IMR-90 (cell line): Measurements from ENCODE around the gene TCIRG1. TPM values are rescaled to one million over a fixed set of nuclear protein-coding genes. Genes with fewer than 3 reads are reported as not detected.

ENCODE experiments used
- ATAC-seq: fragments of 200-7000 bp; cut with Tn5 transposase; 2 replicates; pipeline ENCODE4 v1.9.1; 2020; ENCODE audit warnings: low read depth, mild to moderate bottlenecking, moderate library complexity
- BruUV-seq: library from RNA; stranded (reverse); fragments of 400-500 nt; replicated peaks from 2 replicates; lab custom pipeline; 2021; lab: Mats Ljungman, UMichigan
- CTCF ChIA-PET: fragments of 300-600 bp; formaldehyde crosslinking; extraction: SDS; loops from one replicate; lab custom pipeline; 2021; ENCODE audit warnings: antibody characterized with exemption; lab: Yijun Ruan, JAX
- POLR2A ChIA-PET: fragments of 300-600 bp; sonication (Branson Sonifier 250); formaldehyde crosslinking; loops from one replicate; lab custom pipeline; 2022; ENCODE audit warnings: antibody characterized with exemption; ENCODE audit not compliant: unreplicated experiment; lab: Charles Lee
- DNase-seq: peaks from one replicate; pipeline ENCODE4 v3.0.0; 2013
- H2AFZ ChIP-seq: replicated peaks from 2 replicates; pipeline ENCODE3; 2013; ENCODE audit warnings: low read length, mild to moderate bottlenecking; ENCODE audit not compliant: poor library complexity
- H2AK5ac ChIP-seq: 2 replicates; pipeline ENCODE4 v1.6.1; 2013; ENCODE audit warnings: low read depth, low read length, inconsistent platforms
- H2AK9ac ChIP-seq: replicated peaks from 2 replicates; pipeline ENCODE3; 2013; ENCODE audit warnings: mild to moderate bottlenecking, low read depth, low read length, moderate library complexity; ENCODE audit not compliant: poor library complexity
- H2BK120ac ChIP-seq: 2 replicates; pipeline ENCODE4 v1.6.1; 2013; ENCODE audit warnings: low read depth, low read length, inconsistent platforms
- H2BK15ac ChIP-seq: 3 replicates; pipeline ENCODE4 v1.6.1; 2013; ENCODE audit warnings: low read depth, low read length, inconsistent platforms
- H2BK20ac ChIP-seq: 2 replicates; pipeline ENCODE4 v1.6.1; 2013; ENCODE audit warnings: low read depth, mild to moderate bottlenecking, inconsistent platforms, low read length, moderate library complexity
- H2BK5ac ChIP-seq: 2 replicates; pipeline ENCODE4 v1.6.1; 2013; ENCODE audit warnings: mild to moderate bottlenecking, low read depth, low read length, inconsistent platforms; ENCODE audit not compliant: poor library complexity, severe bottlenecking
- H3K14ac ChIP-seq: replicated peaks from 2 replicates; pipeline ENCODE4 v1.6.1; 2013; ENCODE audit warnings: low read depth, low read length, inconsistent platforms
- H3K18ac ChIP-seq: 2 replicates; pipeline ENCODE4 v1.6.1; 2013; ENCODE audit warnings: low read depth, low read length, control low read depth
- H3K23ac ChIP-seq: 2 replicates; pipeline ENCODE4 v1.6.1; 2013; ENCODE audit warnings: low read depth, low read length, inconsistent platforms
- H3K27ac ChIP-seq: 2 replicates; pipeline ENCODE4 v1.5.1; 2013; ENCODE audit warnings: mild to moderate bottlenecking, control low read depth, low read length; ENCODE audit not compliant: insufficient read depth
- H3K27me3 ChIP-seq: 2 replicates; pipeline ENCODE4 v1.6.1; 2013; ENCODE audit warnings: low read length; ENCODE audit not compliant: control insufficient read depth, insufficient read depth
- H3K36me3 ChIP-seq: 2 replicates; pipeline ENCODE4 v1.6.1; 2013; ENCODE audit warnings: low read length, mixed read lengths; ENCODE audit not compliant: control insufficient read depth, insufficient read depth
- H3K4ac ChIP-seq: 2 replicates; pipeline ENCODE4 v1.6.1; 2013; ENCODE audit warnings: low read depth, low read length, inconsistent platforms
- H3K4me1 ChIP-seq: 2 replicates; pipeline ENCODE4 v1.6.1; 2013; ENCODE audit warnings: low read length, mixed read lengths; ENCODE audit not compliant: control insufficient read depth, insufficient read depth
- H3K4me2 ChIP-seq: 2 replicates; pipeline ENCODE4 v1.6.1; 2013; ENCODE audit warnings: low read depth, mild to moderate bottlenecking, control low read depth, low read length, moderate library complexity
- H3K4me3 ChIP-seq: 2 replicates; pipeline ENCODE4 v1.5.1; 2013; ENCODE audit warnings: low read depth, mild to moderate bottlenecking, control low read depth, low read length, moderate library complexity; ENCODE audit not compliant: insufficient read depth
- H3K56ac ChIP-seq: 2 replicates; pipeline ENCODE4 v1.6.1; 2013; ENCODE audit warnings: low read length, inconsistent platforms; ENCODE audit not compliant: insufficient read depth; ENCODE audit errors: extremely low read depth
- H3K79me1 ChIP-seq, 2 experiments: 2 replicates each; pipeline ENCODE4 v1.6.1; 2013; ENCODE audit warnings: low read length in 2 of 2, inconsistent platforms in 1 of 2, low read depth in 1 of 2
- H3K9ac ChIP-seq: 2 replicates; pipeline ENCODE4 v1.6.1; 2013; ENCODE audit warnings: low read depth, low read length, control low read depth
- H3K9me1 ChIP-seq: 2 replicates; pipeline ENCODE4 v1.6.1; 2013; ENCODE audit warnings: low read length, inconsistent platforms; ENCODE audit not compliant: insufficient read depth
- H3K9me3 ChIP-seq: 2 replicates; pipeline ENCODE4 v1.6.1; 2013; ENCODE audit warnings: low read length; ENCODE audit not compliant: control insufficient read depth, insufficient read depth
- H4K20me1 ChIP-seq: 2 replicates; pipeline ENCODE4 v1.6.1; 2013; ENCODE audit warnings: low read length, inconsistent platforms; ENCODE audit not compliant: insufficient read depth
- H4K5ac ChIP-seq: 2 replicates; pipeline ENCODE4 v1.6.1; 2013; ENCODE audit warnings: mild to moderate bottlenecking, low read depth, low read length, control low read depth
- H4K8ac ChIP-seq, 2 experiments: 2 replicates each; pipeline ENCODE4 v1.6.1; 2013; ENCODE audit warnings: low read depth in 2 of 2, low read length in 2 of 2, control low read depth in 1 of 2, inconsistent platforms in 1 of 2
- H4K91ac ChIP-seq: 2 replicates; pipeline ENCODE4 v1.6.1; 2013; ENCODE audit warnings: low read depth, low read length, inconsistent platforms; ENCODE audit not compliant: insufficient read depth
- BHLHE40 ChIP-seq: fragments of 150-350 bp; IDR thresholded peaks from 2 replicates; pipeline ENCODE4 v1.6.1; 2016; ENCODE audit warnings: mild to moderate bottlenecking, low read depth, low read length
- CEBPB ChIP-seq: IDR thresholded peaks from 2 replicates; pipeline ENCODE4 v1.6.1; 2012; ENCODE audit warnings: low read depth, low read length, improper control_type of control experiment
- CHD1 ChIP-seq: IDR thresholded peaks from 2 replicates; pipeline ENCODE4 v1.6.1; 2012; ENCODE audit warnings: low read depth, low read length, improper control_type of control experiment
- FOS ChIP-seq: fragments of 150-350 bp; IDR thresholded peaks from 2 replicates; pipeline ENCODE4 v1.6.1; 2016; ENCODE audit warnings: low read depth, low read length
- MAZ ChIP-seq: IDR thresholded peaks from 2 replicates; pipeline ENCODE4 v1.6.1; 2012; ENCODE audit warnings: low read depth, mild to moderate bottlenecking, low read length, improper control_type of control experiment, moderate library complexity, borderline replicate concordance
- NFE2L2 ChIP-seq: fragments of 150-350 bp; IDR thresholded peaks from 2 replicates; pipeline ENCODE4 v1.6.1; 2016; ENCODE audit warnings: low read depth, mild to moderate bottlenecking, low read length
- POLR2A ChIP-seq: IDR thresholded peaks from 2 replicates; pipeline ENCODE4 v1.6.1; 2012; ENCODE audit warnings: mild to moderate bottlenecking, low read depth, low read length
- RCOR1 ChIP-seq: IDR thresholded peaks from 2 replicates; pipeline ENCODE4 v1.6.1; 2012; ENCODE audit warnings: mild to moderate bottlenecking, low read length, improper control_type of control experiment; ENCODE audit not compliant: insufficient replicate concordance
- RFX5 ChIP-seq: IDR thresholded peaks from 2 replicates; pipeline ENCODE4 v1.8.0; 2012; ENCODE audit warnings: low read depth, mild to moderate bottlenecking, low read length, moderate library complexity
- SMC3 ChIP-seq: fragments of 150-350 bp; IDR thresholded peaks from 2 replicates; pipeline ENCODE4 v1.6.1; 2016; ENCODE audit warnings: low read depth, mild to moderate bottlenecking, antibody characterized with exemption, low read length, moderate library complexity
- WGBS, 2 experiments: methylation state at CpG; one replicate each; pipeline versions ENCODE4 v1.1.5 to v1.1.7; 2013; ENCODE audit warnings: missing lambda C conversion rate in 2 of 2; ENCODE audit not compliant: insufficient read length in 1 of 2; ENCODE audit errors: extremely low coverage in 2 of 2; 5-methylcytosine and 5-hydroxymethylcytosine counted together
- dilution Hi-C: fragments of 300-500 bp; cut with HindIII; formaldehyde crosslinking; loops from one replicate; pipeline ENCODE4 v1.14.3; 2018; ENCODE audit warnings: low sequenced_read_pairs; ENCODE audit not compliant: unreplicated experiment
- in situ Hi-C: fragments of 300-500 bp; cut with MboI; formaldehyde crosslinking; loops from 3 replicates; pipeline ENCODE4 v1.14.3; 2019; ENCODE audit warnings: low sequenced_read_pairs, inconsistent platforms, mixed read lengths
- intact Hi-C: fragments of 100-400 bp; cut with micrococcal nuclease; formaldehyde crosslinking; loops from 2 replicates; pipeline ENCODE4 v1.10.0; 2022
- polyA plus RNA-seq, 3 experiments: library from polyadenylated mRNA; depleted of rRNA; stranded (reverse); fragments of >200 nt; gene quantifications; 2 replicates each; pipeline ENCODE4 v1.2.3, GENCODE V29; 2012; ENCODE audit warnings: low replicate concordance in 1 of 3
- total RNA-seq: library from RNA; depleted of rRNA; stranded (reverse); fragments of >200 nt; gene quantifications from 2 replicates; pipeline ENCODE4 v1.2.3, GENCODE V29; 2012
- TF ChIP-seq, protein P1 (sequence below): conservative IDR thresholded peaks from 2 replicates; pipeline ENCODE4 v1.5.1; 2012; ENCODE audit warnings: mild to moderate bottlenecking, low read depth, low read length, improper control_type of control experiment
- TF ChIP-seq, protein P2 (sequence below): fragments of 150-350 bp; IDR thresholded peaks from 2 replicates; pipeline ENCODE4 v1.6.1; 2016; ENCODE audit warnings: low read depth, mild to moderate bottlenecking, low read length, moderate library complexity, borderline replicate concordance
- TF ChIP-seq, protein P3 (sequence below): fragments of 150-350 bp; IDR thresholded peaks from 2 replicates; pipeline ENCODE4 v1.6.1; 2017; ENCODE audit warnings: mild to moderate bottlenecking, antibody characterized with exemption, low read length, low read depth

Gene TCIRG1
- total and polyA plus RNA-seq, 2 of the 4 experiments (the other 2 are of a cell fraction), result 25.3 to 117 TPM

DNA sequence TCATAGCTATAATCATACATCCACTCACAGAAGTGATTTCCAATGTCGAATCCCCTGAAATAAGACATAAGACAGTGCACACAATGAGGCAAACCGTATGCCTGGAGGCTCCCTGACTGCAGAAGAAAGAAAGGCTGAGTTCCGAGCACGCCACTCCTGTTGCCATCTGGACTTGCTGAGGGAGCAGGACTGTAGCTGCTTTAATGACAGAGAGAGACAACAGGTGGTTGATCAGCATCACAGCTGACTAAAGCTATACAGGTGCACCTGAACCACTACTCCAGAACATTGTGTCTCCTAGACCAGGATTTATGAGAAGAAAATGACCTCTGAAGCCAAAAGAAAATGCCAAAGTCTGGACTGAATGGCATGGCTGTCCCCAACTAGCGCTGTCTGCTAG lies 27.0 kb downstream of the TCIRG1 start:
- H3K4me1 ChIP-seq, result no peaks in the 10 kb centered on the region
- TF ChIP-seq SMC3, result no peak
- TF ChIP-seq, protein P1, sequence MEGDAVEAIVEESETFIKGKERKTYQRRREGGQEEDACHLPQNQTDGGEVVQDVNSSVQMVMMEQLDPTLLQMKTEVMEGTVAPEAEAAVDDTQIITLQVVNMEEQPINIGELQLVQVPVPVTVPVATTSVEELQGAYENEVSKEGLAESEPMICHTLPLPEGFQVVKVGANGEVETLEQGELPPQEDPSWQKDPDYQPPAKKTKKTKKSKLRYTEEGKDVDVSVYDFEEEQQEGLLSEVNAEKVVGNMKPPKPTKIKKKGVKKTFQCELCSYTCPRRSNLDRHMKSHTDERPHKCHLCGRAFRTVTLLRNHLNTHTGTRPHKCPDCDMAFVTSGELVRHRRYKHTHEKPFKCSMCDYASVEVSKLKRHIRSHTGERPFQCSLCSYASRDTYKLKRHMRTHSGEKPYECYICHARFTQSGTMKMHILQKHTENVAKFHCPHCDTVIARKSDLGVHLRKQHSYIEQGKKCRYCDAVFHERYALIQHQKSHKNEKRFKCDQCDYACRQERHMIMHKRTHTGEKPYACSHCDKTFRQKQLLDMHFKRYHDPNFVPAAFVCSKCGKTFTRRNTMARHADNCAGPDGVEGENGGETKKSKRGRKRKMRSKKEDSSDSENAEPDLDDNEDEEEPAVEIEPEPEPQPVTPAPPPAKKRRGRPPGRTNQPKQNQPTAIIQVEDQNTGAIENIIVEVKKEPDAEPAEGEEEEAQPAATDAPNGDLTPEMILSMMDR, result no peak
- TF ChIP-seq RCOR1, result no peak
- no peak for TF ChIP-seq NFE2L2
- no peak for TF ChIP-seq FOS
- TF ChIP-seq CEBPB, result no peak
- TF ChIP-seq, protein P2, sequence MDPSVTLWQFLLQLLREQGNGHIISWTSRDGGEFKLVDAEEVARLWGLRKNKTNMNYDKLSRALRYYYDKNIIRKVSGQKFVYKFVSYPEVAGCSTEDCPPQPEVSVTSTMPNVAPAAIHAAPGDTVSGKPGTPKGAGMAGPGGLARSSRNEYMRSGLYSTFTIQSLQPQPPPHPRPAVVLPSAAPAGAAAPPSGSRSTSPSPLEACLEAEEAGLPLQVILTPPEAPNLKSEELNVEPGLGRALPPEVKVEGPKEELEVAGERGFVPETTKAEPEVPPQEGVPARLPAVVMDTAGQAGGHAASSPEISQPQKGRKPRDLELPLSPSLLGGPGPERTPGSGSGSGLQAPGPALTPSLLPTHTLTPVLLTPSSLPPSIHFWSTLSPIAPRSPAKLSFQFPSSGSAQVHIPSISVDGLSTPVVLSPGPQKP, result no peak
- TF ChIP-seq CHD1, result no peak
- no peak for TF ChIP-seq BHLHE40
- no peak for TF ChIP-seq POLR2A
- TF ChIP-seq MAZ, result no peak
- no peak for TF ChIP-seq RFX5
- TF ChIP-seq, protein P3, sequence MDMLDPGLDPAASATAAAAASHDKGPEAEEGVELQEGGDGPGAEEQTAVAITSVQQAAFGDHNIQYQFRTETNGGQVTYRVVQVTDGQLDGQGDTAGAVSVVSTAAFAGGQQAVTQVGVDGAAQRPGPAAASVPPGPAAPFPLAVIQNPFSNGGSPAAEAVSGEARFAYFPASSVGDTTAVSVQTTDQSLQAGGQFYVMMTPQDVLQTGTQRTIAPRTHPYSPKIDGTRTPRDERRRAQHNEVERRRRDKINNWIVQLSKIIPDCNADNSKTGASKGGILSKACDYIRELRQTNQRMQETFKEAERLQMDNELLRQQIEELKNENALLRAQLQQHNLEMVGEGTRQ, result no peak
- H3K9ac ChIP-seq, result no peak overlapping the region
- H3K4me3 ChIP-seq, result no peak overlapping the region
- H4K20me1 ChIP-seq, result no peaks in the 10 kb centered on the region
- no peak overlapping the region for H4K91ac ChIP-seq
- H3K36me3 ChIP-seq, result peaks cover 48% of the 10 kb centered on the region
- intact Hi-C loops (no loop called here), dilution Hi-C loops (no loop called here), in situ Hi-C loops (loop anchor here (10.0 kb wide), 1 partner anchor 109 kb away; no protein-coding TSS in a partner anchor)
- no peak overlapping the region for H2BK20ac ChIP-seq
- no peak overlapping the region for H2AK9ac ChIP-seq
- H3K9me3 ChIP-seq, result no peaks in the 10 kb centered on the region
- no peak for ATAC-seq
- H3K4ac ChIP-seq, result no peak overlapping the region
- ChIA-PET POLR2A (interaction anchor here (0.6 kb wide), 1 partner anchor 30 kb away, joined by 5 read pairs; no protein-coding TSS in a partner anchor), CTCF (no interaction called here)
- WGBS, 2 experiments, result 83% methylated on average over 1 of the region's 5 CpGs; no CpG with 5 or more reads in 1 of the 2 experiments
- no peaks in the 10 kb centered on the region for H3K27me3 ChIP-seq
- H2AFZ ChIP-seq, result no peak overlapping the region
- no peak overlapping the region for H3K23ac ChIP-seq
- no peak overlapping the region for H3K14ac ChIP-seq
- BruUV-seq, result no TSS peak
- H3K4me2 ChIP-seq, result no peak overlapping the region
- no peak overlapping the region for H3K56ac ChIP-seq
- peaks cover 4% of the 10 kb centered on the region; the same call in 1 of the 2 replicates for H3K9me1 ChIP-seq
- H3K18ac ChIP-seq, result no peak overlapping the region
- H3K79me1 ChIP-seq, result no peaks in the 10 kb centered on the region
- H4K8ac ChIP-seq, result no peak overlapping the region
- no peak overlapping the region for H3K27ac ChIP-seq
- H2BK120ac ChIP-seq, result no peak overlapping the region
- no peak overlapping the region for H2BK5ac ChIP-seq
- DNase-seq, result no peak
- H4K5ac ChIP-seq, result no peak overlapping the region
- no peak overlapping the region for H2BK15ac ChIP-seq
- no peak overlapping the region for H2AK5ac ChIP-seq
